ENCODE data around the gene ACRBP.
A peak's percentile ranks its signal among the peaks of the same experiment; 100 is the strongest.

The ACRBP gene

GRCh38 chr12:6688999-6689882 lies 42.0 kb upstream of the ACRBP start, which contains the start of gene ZNF384:
Gene ZNF384 (minus strand): TSS chr12:6689375. CDS start chr12:6679520, 9,855 bp downstream.
- TF ChIP-seq EZH2phosphoT487 (IDR thresholded peaks at IDR 0.05; ENCODE audit: borderline replicate concordance, low read length) (no peak), CTCF (IDR thresholded peaks at IDR 0.05; ENCODE audit: low read depth, low read length, poor library complexity, severe bottlenecking) (no peak)
- Histone ChIP-seq H4K20me1 (ENCODE audit: control insufficient read depth, insufficient read depth, low read depth, low read length) (peaks cover 2% of the 10 kb centered on the region), H3K36me3 (ENCODE audit: control insufficient read depth, low read length) (peaks cover 52% of the 10 kb centered on the region), H3K4me3 (ENCODE audit: low read length) (peak within 1 kb of the TSS; percentile 87), H3K9me3 (ENCODE audit: control insufficient read depth, insufficient read depth, low read length) (no peaks in the 10 kb centered on the region), H3K4me2 (ENCODE audit: low read length) (peak within 1 kb of the TSS; percentile 81), H3K79me2 (ENCODE audit: control insufficient read depth, low read length) (peaks cover 73% of the 10 kb centered on the region), H3F3A (ENCODE audit: control insufficient read depth, insufficient read depth) (peaks cover 11% of the 10 kb centered on the region), H3K27me3 (ENCODE audit: control insufficient read depth, low read length) (no peaks in the 10 kb centered on the region), H3K27ac (ENCODE audit: low read depth, low read length) (peak within 1 kb of the TSS; percentile 84), H3K4me1 (ENCODE audit: control insufficient read depth, low read length) (peaks cover 58% of the 10 kb centered on the region), H3K9me2 (replicated peaks; ENCODE audit: control insufficient read depth, low read length) (no peaks in the 10 kb centered on the region)

GRCh38 chr12:6688543-6688998 lies 41.3 kb upstream of the ACRBP start:
- Histone ChIP-seq H3K79me2 (ENCODE audit: control insufficient read depth, low read length) (peaks cover 80% of the 10 kb centered on the region), H3K27ac (ENCODE audit: low read depth, low read length) (peak overlapping the region; percentile 84), H3K4me3 (ENCODE audit: low read length) (peak overlapping the region; percentile 87), H3K36me3 (ENCODE audit: control insufficient read depth, low read length) (peaks cover 57% of the 10 kb centered on the region), H4K20me1 (ENCODE audit: control insufficient read depth, insufficient read depth, low read depth, low read length) (peaks cover 7% of the 10 kb centered on the region), H3K4me2 (ENCODE audit: low read length) (peak overlapping the region; percentile 74), H3K4me1 (ENCODE audit: control insufficient read depth, low read length) (peaks cover 62% of the 10 kb centered on the region), H3F3A (ENCODE audit: control insufficient read depth, insufficient read depth) (peaks cover 11% of the 10 kb centered on the region), H3K27me3 (ENCODE audit: control insufficient read depth, low read length) (no peaks in the 10 kb centered on the region), H3K9me3 (ENCODE audit: control insufficient read depth, insufficient read depth, low read length) (no peaks in the 10 kb centered on the region), H3K9me2 (replicated peaks; ENCODE audit: control insufficient read depth, low read length) (no peaks in the 10 kb centered on the region)
- TF ChIP-seq EZH2phosphoT487 (IDR thresholded peaks at IDR 0.05; ENCODE audit: borderline replicate concordance, low read length) = no peak
- no peak for TF ChIP-seq CTCF (IDR thresholded peaks at IDR 0.05; ENCODE audit: low read depth, low read length, poor library complexity, severe bottlenecking)

DNA sequence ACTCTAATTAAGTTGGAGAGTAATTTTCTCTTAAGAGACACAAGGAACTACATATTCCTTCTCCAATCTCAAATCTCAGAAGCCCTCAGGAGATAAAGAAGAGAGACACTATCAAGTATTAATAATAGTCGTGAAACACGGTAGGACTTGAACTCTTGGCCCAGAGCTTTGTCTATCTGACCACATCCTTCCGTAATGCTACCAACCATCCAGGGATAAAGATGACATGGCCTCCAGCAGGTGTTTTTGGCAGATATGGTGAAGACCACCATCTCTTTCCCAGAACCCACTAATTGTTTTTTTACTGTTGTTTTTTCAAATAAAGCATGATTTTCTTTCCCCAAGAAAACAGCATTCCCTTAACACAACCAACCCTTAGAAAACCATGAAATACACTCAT lies 38.6 kb upstream of the ACRBP start:
- Histone ChIP-seq H3K79me2 (ENCODE audit: control insufficient read depth, low read length) (peaks cover 96% of the 10 kb centered on the region), H3K36me3 (ENCODE audit: control insufficient read depth, low read length) (peaks cover 65% of the 10 kb centered on the region), H3K4me1 (ENCODE audit: control insufficient read depth, low read length) (peaks cover 53% of the 10 kb centered on the region), H3K4me3 (ENCODE audit: low read length) (no peak overlapping the region), H3K9me3 (ENCODE audit: control insufficient read depth, insufficient read depth, low read length) (no peaks in the 10 kb centered on the region), H3K27me3 (ENCODE audit: control insufficient read depth, low read length) (no peaks in the 10 kb centered on the region), H3K4me2 (ENCODE audit: low read length) (peak overlapping the region; percentile 74), H3K9me2 (replicated peaks; ENCODE audit: control insufficient read depth, low read length) (no peaks in the 10 kb centered on the region), H3K27ac (ENCODE audit: low read depth, low read length) (no peak overlapping the region), H3F3A (ENCODE audit: control insufficient read depth, insufficient read depth) (peaks cover 11% of the 10 kb centered on the region), H4K20me1 (ENCODE audit: control insufficient read depth, insufficient read depth, low read depth, low read length) (peaks cover 7% of the 10 kb centered on the region)
- TF ChIP-seq CTCF (IDR thresholded peaks at IDR 0.05; ENCODE audit: low read depth, low read length, poor library complexity, severe bottlenecking) (no peak), EZH2phosphoT487 (IDR thresholded peaks at IDR 0.05; ENCODE audit: borderline replicate concordance, low read length) (no peak)

Measured in DOHH2 (cell line).